Measurements from ENCODE around the gene REEP6.

DNA sequence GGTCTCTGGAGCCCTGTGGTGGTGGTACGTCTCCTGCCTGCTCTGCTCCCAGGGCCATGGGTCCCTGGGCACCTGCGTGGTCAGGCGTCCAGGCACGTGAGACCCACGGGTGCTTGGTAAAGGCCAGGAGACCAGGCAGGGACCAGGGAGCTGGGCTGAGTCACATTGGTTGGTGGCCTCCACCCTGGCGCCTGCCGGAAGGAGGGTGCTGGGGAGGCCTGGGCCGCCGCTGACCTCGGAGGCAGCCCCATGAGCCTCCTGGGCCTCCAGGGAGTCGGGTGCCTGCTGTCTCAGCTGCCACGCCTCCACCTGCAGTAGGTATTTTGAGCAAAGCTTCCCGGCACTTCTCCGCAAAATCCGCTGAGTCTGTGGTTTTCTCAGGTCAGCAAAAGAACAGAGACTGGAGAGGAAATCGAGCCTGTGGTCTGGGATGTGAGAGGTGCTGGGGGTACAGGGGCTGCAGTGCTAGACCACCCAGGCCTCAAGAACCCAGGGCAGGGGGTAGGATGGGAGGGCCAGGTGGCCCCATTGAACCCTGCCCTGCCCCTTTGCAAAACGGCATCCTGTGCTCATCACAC is 29.3 kb downstream of the REEP6 start:
- TF ChIP-seq, protein P1, sequence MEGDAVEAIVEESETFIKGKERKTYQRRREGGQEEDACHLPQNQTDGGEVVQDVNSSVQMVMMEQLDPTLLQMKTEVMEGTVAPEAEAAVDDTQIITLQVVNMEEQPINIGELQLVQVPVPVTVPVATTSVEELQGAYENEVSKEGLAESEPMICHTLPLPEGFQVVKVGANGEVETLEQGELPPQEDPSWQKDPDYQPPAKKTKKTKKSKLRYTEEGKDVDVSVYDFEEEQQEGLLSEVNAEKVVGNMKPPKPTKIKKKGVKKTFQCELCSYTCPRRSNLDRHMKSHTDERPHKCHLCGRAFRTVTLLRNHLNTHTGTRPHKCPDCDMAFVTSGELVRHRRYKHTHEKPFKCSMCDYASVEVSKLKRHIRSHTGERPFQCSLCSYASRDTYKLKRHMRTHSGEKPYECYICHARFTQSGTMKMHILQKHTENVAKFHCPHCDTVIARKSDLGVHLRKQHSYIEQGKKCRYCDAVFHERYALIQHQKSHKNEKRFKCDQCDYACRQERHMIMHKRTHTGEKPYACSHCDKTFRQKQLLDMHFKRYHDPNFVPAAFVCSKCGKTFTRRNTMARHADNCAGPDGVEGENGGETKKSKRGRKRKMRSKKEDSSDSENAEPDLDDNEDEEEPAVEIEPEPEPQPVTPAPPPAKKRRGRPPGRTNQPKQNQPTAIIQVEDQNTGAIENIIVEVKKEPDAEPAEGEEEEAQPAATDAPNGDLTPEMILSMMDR (IDR thresholded peaks at IDR 0.05; ENCODE audit: control extremely low read depth in 1 of 3, insufficient read depth in 1 of 3, low read depth in 1 of 3, low read length in 3 of 3): no peak
- TF ChIP-seq POLR2A (IDR thresholded peaks at IDR 0.05; ENCODE audit: control extremely low read depth in 1 of 2, low read depth in 2 of 2, low read length in 2 of 2) (no peak), ZNF274 (IDR thresholded peaks at IDR 0.05; ENCODE audit: borderline replicate concordance, extremely low read depth, low read length) (no peak), YY1 (IDR thresholded peaks at IDR 0.05; ENCODE audit: low read depth, low read length) (no peak), GTF2F1 (IDR thresholded peaks at IDR 0.05; ENCODE audit: borderline replicate concordance, low read depth, low read length) (no peak)

Data from H1 (cell line).